PFSK-1 (cell line): ENCODE measurements around the gene G6PC1.

Experiments
- POLR2AphosphoS5 ChIP-seq: IDR thresholded peaks from 2 replicates; pipeline ENCODE4 v1.6.1; 2012; ENCODE audit warnings: low read depth, mild to moderate bottlenecking, control low read depth, low read length, moderate library complexity
- SIN3A ChIP-seq: IDR thresholded peaks from 2 replicates; pipeline ENCODE4 v1.6.1; 2012; ENCODE audit warnings: mild to moderate bottlenecking, low read length, moderate library complexity, borderline replicate concordance; ENCODE audit not compliant: insufficient read depth
- TAF1 ChIP-seq: IDR thresholded peaks from 2 replicates; pipeline ENCODE4 v1.6.1; 2012; ENCODE audit warnings: low read length, control low read depth, borderline replicate concordance; ENCODE audit not compliant: insufficient read depth

DNA sequence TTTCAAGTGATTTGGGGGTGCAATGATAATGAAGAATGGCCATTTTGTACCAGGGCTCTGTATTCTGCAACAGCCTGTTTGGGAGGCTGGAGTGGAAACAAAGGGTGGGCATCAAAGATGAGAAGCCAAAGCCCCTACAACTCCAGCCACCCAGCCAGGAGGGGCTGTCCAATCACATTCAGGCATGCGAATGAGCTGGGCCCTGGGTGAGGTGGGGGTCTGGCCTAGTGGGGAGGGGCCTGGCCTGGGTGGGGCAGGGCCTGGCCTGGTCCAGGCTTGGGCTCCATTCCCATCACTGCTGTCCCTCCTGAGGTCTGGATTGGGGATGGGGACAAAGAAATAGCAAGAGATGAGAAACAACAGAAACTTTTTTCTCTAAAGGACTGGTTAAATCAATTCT, 43.2 kb upstream of the G6PC1 start:
- TF ChIP-seq POLR2AphosphoS5 (no peak), SIN3A (no peak), TAF1 (no peak)
